Activated naive CD4-positive, alpha-beta T cell treated with Interleukin-2 at 50 U/mL for 16 hours (primary cell): ENCODE data around the gene TDRKH.

Experiments
- DNase-seq: peaks from one replicate; pipeline ENCODE4 v3.0.0-alpha.2; 2020

Gene TDRKH

GRCh38 chr1:151790071-151790939, at the start of gene TDRKH:
TDRKH (minus strand) TSS chr1:151790500; CDS start chr1:151783022, 7,478 bp downstream.
- DNase-seq, result peak; percentile 99

GRCh38 chr1:151839457-151840403, 49.4 kb upstream of the TDRKH start, which contains the start of gene C2CD4D:
C2CD4D (minus strand) TSS chr1:151839820; CDS start chr1:151838989, 831 bp downstream.
- peak; percentile 77 for DNase-seq

- no peak for DNase-seq
These were observed 48.7 kb upstream of the TDRKH start for GRCh38 chr1:151839082-151839412.

- DNase-seq, result peak; percentile 60
These were observed 48.2 kb upstream of the TDRKH start for GRCh38 chr1:151838222-151839081.

GRCh38 chr1:151837884-151838221, 47.6 kb upstream of the TDRKH start:
- DNase-seq, result no peak

- no peak for DNase-seq
These were observed 46.9 kb upstream of the TDRKH start for GRCh38 chr1:151837197-151837596.

GRCh38 chr1:151835596-151835995, 45.3 kb upstream of the TDRKH start:
- no peak for DNase-seq

- no peak for DNase-seq
These were observed 43.9 kb upstream of the TDRKH start for GRCh38 chr1:151834239-151834638.

- no peak for DNase-seq
These were observed 43.0 kb upstream of the TDRKH start for GRCh38 chr1:151833172-151833900.

GRCh38 chr1:151832318-151832980, 42.1 kb upstream of the TDRKH start:
- no peak for DNase-seq

- no peak for DNase-seq
These were observed 41.3 kb upstream of the TDRKH start, which contains the start of gene RORC for GRCh38 chr1:151831605-151832004. RORC (minus strand) TSS chr1:151831802; CDS start chr1:151831764, 38 bp downstream.

GRCh38 chr1:151831256-151831591, 40.9 kb upstream of the TDRKH start:
- no peak for DNase-seq

- DNase-seq, result no peak
These were observed 39.8 kb upstream of the TDRKH start for GRCh38 chr1:151830055-151830454.

- DNase-seq, result no peak
These were observed 39.2 kb upstream of the TDRKH start for GRCh38 chr1:151829352-151830046.

- DNase-seq, result no peak
These were observed 38.6 kb upstream of the TDRKH start for GRCh38 chr1:151828921-151829320.

GRCh38 chr1:151827853-151828252, 37.6 kb upstream of the TDRKH start:
- no peak for DNase-seq

- peak; percentile 64 for DNase-seq
These were observed 35.7 kb upstream of the TDRKH start for GRCh38 chr1:151825751-151826660.

- no peak for DNase-seq
These were observed 34.9 kb upstream of the TDRKH start for GRCh38 chr1:151825204-151825603.

GRCh38 chr1:151823175-151823574, 32.9 kb upstream of the TDRKH start:
- DNase-seq, result no peak

GRCh38 chr1:151822404-151822803, 32.1 kb upstream of the TDRKH start:
- DNase-seq, result peak; percentile 78
